GM21619 (cell line): ENCODE data around the gene AFF3.

Experiments used
- ATAC-seq: cut with Tn5 transposase; IDR thresholded peaks from one replicate; pipeline ENCODE4 v1.9.1; 2021; ENCODE audit not compliant: unreplicated experiment

AFF3 gene

GRCh38 chr2:99841749-99842148, 300.6 kb downstream of the AFF3 start:
- no peak for ATAC-seq

- no peak for ATAC-seq
These were observed 301.6 kb downstream of the AFF3 start for GRCh38 chr2:99840831-99841230.

- no peak for ATAC-seq
These were observed 305.4 kb downstream of the AFF3 start for GRCh38 chr2:99836690-99837605.

- ATAC-seq: no peak
These were observed 308.0 kb downstream of the AFF3 start for GRCh38 chr2:99834426-99834825.

GRCh38 chr2:99833586-99834201, 308.7 kb downstream of the AFF3 start:
- ATAC-seq: no peak

- ATAC-seq: no peak
These were observed 309.5 kb downstream of the AFF3 start for GRCh38 chr2:99832926-99833325.

- no peak for ATAC-seq
These were observed 310.6 kb downstream of the AFF3 start for GRCh38 chr2:99831772-99832171.

GRCh38 chr2:99827296-99827999, 314.9 kb downstream of the AFF3 start:
- ATAC-seq: no peak

- no peak for ATAC-seq
These were observed 316.8 kb downstream of the AFF3 start for GRCh38 chr2:99825630-99826029.

- ATAC-seq: no peak
These were observed 317.6 kb downstream of the AFF3 start for GRCh38 chr2:99824758-99825157.

- no peak for ATAC-seq
These were observed 319.7 kb downstream of the AFF3 start for GRCh38 chr2:99822474-99823207.

- no peak for ATAC-seq
These were observed 320.4 kb downstream of the AFF3 start for GRCh38 chr2:99821984-99822383.

- no peak for ATAC-seq
These were observed 320.8 kb downstream of the AFF3 start for GRCh38 chr2:99821572-99821971.

- ATAC-seq: no peak
These were observed 321.4 kb downstream of the AFF3 start for GRCh38 chr2:99821039-99821438.

GRCh38 chr2:99819766-99820165, 322.6 kb downstream of the AFF3 start:
- no peak for ATAC-seq

- ATAC-seq: no peak
These were observed 323.5 kb downstream of the AFF3 start for GRCh38 chr2:99818842-99819241.

- ATAC-seq: no peak
These were observed 325.5 kb downstream of the AFF3 start for GRCh38 chr2:99816908-99817307.

- no peak for ATAC-seq
These were observed 330.0 kb downstream of the AFF3 start for GRCh38 chr2:99812426-99812825.

- ATAC-seq: no peak
These were observed 330.8 kb downstream of the AFF3 start for GRCh38 chr2:99811544-99811943.

GRCh38 chr2:99810225-99810624, 332.2 kb downstream of the AFF3 start:
- ATAC-seq: no peak

GRCh38 chr2:99809259-99809900, 333.0 kb downstream of the AFF3 start:
- ATAC-seq: no peak
